ENCODE results near the gene OR4C11. TPM values are rescaled to one million over a fixed set of nuclear protein-coding genes. Genes with fewer than 3 reads are reported as not detected.

Gene OR4C11
- total RNA-seq = not detected

GRCh38 chr11:55607545-55607944 is at the start of gene OR4C11:
Gene OR4C11, minus strand, starts transcription at chr11:55607645. Its CDS starts 3,272 bp downstream, at chr11:55604373.
- Mint-ChIP-seq H3K27me3 (no peaks in the 10 kb centered on the region), H3K9me3 (peaks cover 17% of the 10 kb centered on the region), H3K36me3 (ENCODE audit: low read depth) (no peaks in the 10 kb centered on the region), H3K4me3 (no peak within 1 kb of the TSS), H3K27ac (no peak within 1 kb of the TSS), H3K4me1 (no peaks in the 10 kb centered on the region)
- ATAC-seq (replicated peaks) = no peak

- Mint-ChIP-seq H3K4me3 (no peak overlapping the region), H3K9me3 (peaks cover 14% of the 10 kb centered on the region), H3K27me3 (no peaks in the 10 kb centered on the region), H3K36me3 (ENCODE audit: low read depth) (no peaks in the 10 kb centered on the region), H3K4me1 (no peaks in the 10 kb centered on the region), H3K27ac (no peak overlapping the region)
- no peak for ATAC-seq (replicated peaks)
These were observed 47.7 kb upstream of the OR4C11 start for GRCh38 chr11:55655096-55655495.

- Mint-ChIP-seq H3K4me3 (no peak overlapping the region), H3K27ac (no peak overlapping the region), H3K4me1 (no peaks in the 10 kb centered on the region), H3K9me3 (peaks cover 20% of the 10 kb centered on the region), H3K36me3 (ENCODE audit: low read depth) (no peaks in the 10 kb centered on the region), H3K27me3 (no peaks in the 10 kb centered on the region)
- no peak for ATAC-seq (replicated peaks)
These were observed 45.1 kb upstream of the OR4C11 start for GRCh38 chr11:55652560-55652959.

- no peak within 1 kb of the TSS for H3K4me3 Mint-ChIP-seq
- H3K4me1 Mint-ChIP-seq = no peaks in the 10 kb centered on the region
- H3K27me3 Mint-ChIP-seq = no peaks in the 10 kb centered on the region
- H3K36me3 Mint-ChIP-seq (ENCODE audit: low read depth) = no peaks in the 10 kb centered on the region
- H3K9me3 Mint-ChIP-seq = peaks cover 21% of the 10 kb centered on the region
- no peak for ATAC-seq (replicated peaks)
- H3K27ac Mint-ChIP-seq = no peak within 1 kb of the TSS
These were observed 40.6 kb upstream of the OR4C11 start, which contains the start of gene OR4S2 for GRCh38 chr11:55648027-55648426. Gene OR4S2, plus strand, starts transcription at chr11:55648327. Its CDS starts 2,577 bp downstream, at chr11:55650904.

GRCh38 chr11:55634813-55635212 is 27.4 kb upstream of the OR4C11 start, which contains the start of gene OR4P4:
Gene OR4P4, plus strand, starts transcription at chr11:55635113.
- H3K4me1 Mint-ChIP-seq = no peaks in the 10 kb centered on the region
- H3K27me3 Mint-ChIP-seq = no peaks in the 10 kb centered on the region
- no peak within 1 kb of the TSS for H3K27ac Mint-ChIP-seq
- ATAC-seq (replicated peaks) = no peak
- no peaks in the 10 kb centered on the region for H3K36me3 Mint-ChIP-seq (ENCODE audit: low read depth)
- peaks cover 23% of the 10 kb centered on the region for H3K9me3 Mint-ChIP-seq
- no peak within 1 kb of the TSS for H3K4me3 Mint-ChIP-seq

GRCh38 chr11:55624531-55624930 is 17.1 kb upstream of the OR4C11 start:
- Mint-ChIP-seq H3K27ac (no peak overlapping the region), H3K36me3 (ENCODE audit: low read depth) (no peaks in the 10 kb centered on the region), H3K4me3 (no peak overlapping the region), H3K4me1 (no peaks in the 10 kb centered on the region), H3K27me3 (no peaks in the 10 kb centered on the region), H3K9me3 (peaks cover 20% of the 10 kb centered on the region)
- ATAC-seq (replicated peaks) = no peak

- H3K27ac Mint-ChIP-seq = no peak overlapping the region
- ATAC-seq (replicated peaks) = no peak
- no peak overlapping the region for H3K4me3 Mint-ChIP-seq
- H3K4me1 Mint-ChIP-seq = no peaks in the 10 kb centered on the region
- H3K36me3 Mint-ChIP-seq (ENCODE audit: low read depth) = no peaks in the 10 kb centered on the region
- H3K9me3 Mint-ChIP-seq = peaks cover 24% of the 10 kb centered on the region
- H3K27me3 Mint-ChIP-seq = no peaks in the 10 kb centered on the region
These were observed 34.9 kb downstream of the OR4C11 start for GRCh38 chr11:55572548-55572947.

GRCh38 chr11:55571828-55572227 is 35.6 kb downstream of the OR4C11 start, which contains the start of gene OR4C16:
Gene OR4C16, plus strand, starts transcription at chr11:55572128. Its CDS starts 0 bp downstream, at chr11:55572128.
- ATAC-seq (replicated peaks) = no peak
- Mint-ChIP-seq H3K27ac (no peak within 1 kb of the TSS), H3K9me3 (peaks cover 24% of the 10 kb centered on the region), H3K4me1 (no peaks in the 10 kb centered on the region), H3K36me3 (ENCODE audit: low read depth) (no peaks in the 10 kb centered on the region), H3K4me3 (no peak within 1 kb of the TSS), H3K27me3 (no peaks in the 10 kb centered on the region)

GRCh38 chr11:55554169-55554568 is 53.3 kb downstream of the OR4C11 start, which contains the start of gene OR4C15:
Gene OR4C15, plus strand, starts transcription at chr11:55554469. Its CDS starts 0 bp downstream, at chr11:55554469.
- Mint-ChIP-seq H3K36me3 (ENCODE audit: low read depth) (no peaks in the 10 kb centered on the region), H3K9me3 (peaks cover 31% of the 10 kb centered on the region), H3K4me3 (no peak within 1 kb of the TSS), H3K4me1 (no peaks in the 10 kb centered on the region), H3K27me3 (no peaks in the 10 kb centered on the region), H3K27ac (no peak within 1 kb of the TSS)
- ATAC-seq (replicated peaks) = no peak

Other genes starting within 250 kb of the OR4C11 start
- not detected for gene OR4A15, start 239.7 kb downstream of the OR4C11 start, total RNA-seq
- not detected for gene OR4C15, start 53.2 kb downstream of the OR4C11 start, total RNA-seq
- gene OR4C16, start 35.5 kb downstream of the OR4C11 start, total RNA-seq = not detected
- not detected for gene OR4P4, start 27.5 kb upstream of the OR4C11 start, total RNA-seq
- gene OR4S2, start 40.7 kb upstream of the OR4C11 start, total RNA-seq = not detected
- not detected for gene OR4C6, start 54.6 kb upstream of the OR4C11 start, total RNA-seq
- gene OR5D13, start 165.8 kb upstream of the OR4C11 start, total RNA-seq = not detected
- gene OR5D14, start 187.9 kb upstream of the OR4C11 start, total RNA-seq = not detected
- not detected for gene OR5L1, start 203.7 kb upstream of the OR4C11 start, total RNA-seq
- not detected for gene OR5D18, start 212.0 kb upstream of the OR4C11 start, total RNA-seq
- not detected for gene OR5L2, start 219.6 kb upstream of the OR4C11 start, total RNA-seq
- not detected for gene OR5D16, start 231.1 kb upstream of the OR4C11 start, total RNA-seq

Data from activated T-helper 17 cell treated with anti-CD3 and anti-CD28 coated beads, Interleukin-2, amount 50 U/mL, for 72 hours (primary cell).